Fibroblast of skin of right quadriceps (primary cell): ENCODE results near the gene DGKH.

Source experiments
- DNase-seq: peaks from one replicate; pipeline ENCODE4 v3.0.0-alpha.2; 2013

DGKH gene, protein sequence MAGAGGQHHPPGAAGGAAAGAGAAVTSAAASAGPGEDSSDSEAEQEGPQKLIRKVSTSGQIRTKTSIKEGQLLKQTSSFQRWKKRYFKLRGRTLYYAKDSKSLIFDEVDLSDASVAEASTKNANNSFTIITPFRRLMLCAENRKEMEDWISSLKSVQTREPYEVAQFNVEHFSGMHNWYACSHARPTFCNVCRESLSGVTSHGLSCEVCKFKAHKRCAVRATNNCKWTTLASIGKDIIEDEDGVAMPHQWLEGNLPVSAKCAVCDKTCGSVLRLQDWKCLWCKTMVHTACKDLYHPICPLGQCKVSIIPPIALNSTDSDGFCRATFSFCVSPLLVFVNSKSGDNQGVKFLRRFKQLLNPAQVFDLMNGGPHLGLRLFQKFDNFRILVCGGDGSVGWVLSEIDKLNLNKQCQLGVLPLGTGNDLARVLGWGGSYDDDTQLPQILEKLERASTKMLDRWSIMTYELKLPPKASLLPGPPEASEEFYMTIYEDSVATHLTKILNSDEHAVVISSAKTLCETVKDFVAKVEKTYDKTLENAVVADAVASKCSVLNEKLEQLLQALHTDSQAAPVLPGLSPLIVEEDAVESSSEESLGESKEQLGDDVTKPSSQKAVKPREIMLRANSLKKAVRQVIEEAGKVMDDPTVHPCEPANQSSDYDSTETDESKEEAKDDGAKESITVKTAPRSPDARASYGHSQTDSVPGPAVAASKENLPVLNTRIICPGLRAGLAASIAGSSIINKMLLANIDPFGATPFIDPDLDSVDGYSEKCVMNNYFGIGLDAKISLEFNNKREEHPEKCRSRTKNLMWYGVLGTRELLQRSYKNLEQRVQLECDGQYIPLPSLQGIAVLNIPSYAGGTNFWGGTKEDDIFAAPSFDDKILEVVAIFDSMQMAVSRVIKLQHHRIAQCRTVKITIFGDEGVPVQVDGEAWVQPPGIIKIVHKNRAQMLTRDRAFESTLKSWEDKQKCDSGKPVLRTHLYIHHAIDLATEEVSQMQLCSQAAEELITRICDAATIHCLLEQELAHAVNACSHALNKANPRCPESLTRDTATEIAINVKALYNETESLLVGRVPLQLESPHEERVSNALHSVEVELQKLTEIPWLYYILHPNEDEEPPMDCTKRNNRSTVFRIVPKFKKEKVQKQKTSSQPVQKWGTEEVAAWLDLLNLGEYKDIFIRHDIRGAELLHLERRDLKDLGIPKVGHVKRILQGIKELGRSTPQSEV

DNA sequence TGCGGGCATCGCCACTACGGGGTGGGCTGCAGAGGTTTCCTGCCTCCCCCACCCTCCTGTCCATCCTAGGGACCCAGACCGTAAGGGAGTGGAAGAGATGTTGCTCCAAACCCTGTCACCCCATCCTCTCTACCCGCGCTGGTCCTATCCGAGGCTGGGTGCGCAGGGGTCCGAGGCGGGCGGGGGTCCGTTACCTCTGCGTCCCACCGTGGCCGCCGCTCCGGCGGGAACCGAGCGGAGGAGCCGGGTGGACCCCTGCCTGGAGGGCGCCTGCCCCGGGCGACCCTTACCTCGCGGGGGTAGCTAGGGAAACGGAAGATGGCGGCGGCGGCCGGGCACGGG lies at the start of gene DGKH:
Gene DGKH (plus strand): TSS at position 307 of the 342 bp plus-strand sequence. CDS start 126 bp downstream, outside the sequence.
- no peak for DNase-seq

DNA sequence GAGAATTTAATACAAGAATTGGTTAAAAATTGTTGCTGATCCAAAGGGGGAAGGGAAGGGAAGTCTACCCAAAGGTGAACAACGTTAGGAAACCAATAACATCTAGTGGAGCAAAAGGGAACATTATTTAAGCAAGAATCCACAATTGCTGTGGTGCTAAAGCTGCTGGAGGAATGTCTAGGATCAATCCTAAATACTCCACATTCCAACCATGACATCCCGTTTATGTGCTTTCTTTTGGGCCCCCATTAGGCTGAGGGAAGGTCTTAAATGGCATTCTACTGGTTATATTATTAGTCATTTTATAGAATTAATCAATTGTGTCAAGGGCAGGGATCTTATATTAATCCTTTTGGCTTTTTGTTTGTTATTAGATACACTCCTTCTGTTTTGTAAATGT lies 47.6 kb upstream of the DGKH start:
- peak; percentile 42 for DNase-seq

DNA sequence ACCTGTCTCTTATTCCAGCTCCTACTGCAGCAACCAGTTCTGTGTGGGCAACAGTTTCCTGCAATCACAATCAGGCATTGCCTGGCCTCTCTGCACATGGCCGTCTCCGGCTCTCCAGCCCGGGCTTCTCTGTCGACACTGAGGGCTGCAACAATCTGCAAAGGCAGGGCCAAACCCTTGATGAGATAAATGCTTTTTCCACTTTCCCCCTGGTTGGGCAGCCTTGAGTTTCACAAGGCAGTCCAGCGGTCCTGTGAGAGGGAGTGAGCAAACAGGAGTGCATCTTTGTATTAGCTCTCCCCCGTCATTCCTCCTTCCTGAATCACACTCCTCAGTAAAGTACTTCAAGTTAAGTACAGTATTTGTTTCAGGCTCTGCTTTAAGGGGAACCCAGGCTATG lies 46.9 kb upstream of the DGKH start:
- DNase-seq, result peak; percentile 78

DNA sequence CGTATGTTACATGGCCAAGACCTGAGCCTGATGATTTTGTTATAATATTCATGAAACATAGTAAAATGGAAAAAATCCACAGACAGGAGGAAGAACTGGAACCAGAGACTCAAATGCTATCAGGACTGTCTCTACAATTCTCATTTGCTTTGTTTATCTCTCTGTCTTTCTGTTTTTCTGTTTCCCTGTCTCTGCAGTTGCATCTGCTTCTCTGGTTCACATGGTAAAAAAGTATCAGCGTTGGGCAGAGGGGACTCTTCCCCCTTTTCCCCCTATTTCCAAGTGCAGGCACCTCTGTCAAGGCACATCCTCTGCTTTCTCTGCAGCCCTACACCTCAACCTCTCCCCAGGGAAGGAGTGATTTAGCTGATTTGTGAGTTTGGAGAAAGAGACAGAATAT lies 46.4 kb upstream of the DGKH start:
- DNase-seq, result no peak

DNA sequence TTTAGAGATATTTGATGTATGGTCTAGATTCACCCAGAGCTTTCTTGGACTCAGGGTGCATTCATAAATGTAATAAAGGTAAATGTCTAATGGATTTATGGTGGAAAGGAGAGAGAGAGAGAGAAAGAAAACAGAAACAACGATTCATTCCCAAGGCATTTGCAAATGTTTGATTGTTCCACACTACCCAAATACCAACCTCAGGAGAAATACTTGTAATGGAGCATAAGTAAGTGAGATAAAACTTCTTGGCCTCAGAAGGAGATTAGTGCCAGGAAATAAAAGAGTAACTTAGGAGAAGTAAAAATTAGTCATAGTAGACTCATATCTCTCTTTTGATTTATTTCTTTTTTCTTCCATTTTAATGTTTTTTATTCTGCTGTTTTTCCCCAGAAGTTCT lies 40.6 kb upstream of the DGKH start:
- DNase-seq, result peak; percentile 52

DNA sequence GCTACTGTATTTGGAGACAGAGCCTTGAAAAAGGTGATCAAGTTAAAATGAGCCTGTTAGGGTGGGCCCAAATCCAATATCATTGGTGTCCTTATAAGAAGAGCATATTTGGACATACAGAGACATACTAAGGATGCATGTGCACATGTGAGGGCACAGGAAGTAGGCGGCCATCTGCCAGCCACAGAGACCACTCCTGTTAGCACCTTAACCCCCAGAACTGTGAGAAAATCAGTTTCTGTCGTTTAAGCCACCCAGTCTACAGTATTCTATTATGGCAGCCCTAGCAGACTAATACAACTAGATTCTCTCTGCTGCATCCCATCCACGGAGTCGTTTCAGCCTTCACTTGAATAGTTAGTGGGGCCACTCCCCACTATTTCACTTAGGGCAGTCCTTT lies 39.4 kb upstream of the DGKH start:
- DNase-seq, result no peak

DNA sequence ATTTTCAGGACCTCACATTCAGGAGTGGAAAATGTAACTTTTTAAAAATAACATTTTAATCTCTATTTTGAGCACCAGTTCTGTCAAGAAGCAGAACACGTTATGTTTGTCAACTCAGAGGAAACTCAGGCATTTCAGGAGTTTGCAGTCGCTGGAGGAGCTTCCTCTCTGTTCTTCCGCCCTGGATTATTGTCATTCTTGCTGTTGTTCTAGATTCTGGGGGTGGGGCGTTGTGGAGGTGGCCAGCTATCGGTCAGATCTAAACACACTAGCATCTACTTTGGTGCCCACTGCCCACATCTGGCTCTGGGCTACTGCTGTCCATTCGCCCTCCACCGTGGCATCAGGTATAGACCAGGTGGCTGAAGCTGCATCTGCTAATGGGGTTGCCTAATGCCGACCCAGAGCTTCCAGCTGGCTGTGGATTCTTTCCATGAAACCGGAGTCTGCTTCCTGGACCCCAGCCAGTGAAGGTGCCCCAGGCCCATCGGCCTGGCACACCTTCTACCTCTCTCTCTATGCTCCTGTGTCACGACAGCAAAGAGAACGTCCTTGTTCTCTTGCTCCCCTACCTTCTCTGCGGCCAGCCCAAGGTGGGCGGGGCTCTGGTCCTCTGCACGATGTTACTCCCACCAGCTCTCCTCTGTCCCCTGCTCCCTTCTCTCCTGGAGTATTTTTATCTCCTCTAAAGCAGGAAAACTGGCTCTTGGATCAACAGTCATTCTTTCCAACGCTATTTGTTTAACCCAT lies 36.7 kb upstream of the DGKH start:
- DNase-seq, result no peak

DNA sequence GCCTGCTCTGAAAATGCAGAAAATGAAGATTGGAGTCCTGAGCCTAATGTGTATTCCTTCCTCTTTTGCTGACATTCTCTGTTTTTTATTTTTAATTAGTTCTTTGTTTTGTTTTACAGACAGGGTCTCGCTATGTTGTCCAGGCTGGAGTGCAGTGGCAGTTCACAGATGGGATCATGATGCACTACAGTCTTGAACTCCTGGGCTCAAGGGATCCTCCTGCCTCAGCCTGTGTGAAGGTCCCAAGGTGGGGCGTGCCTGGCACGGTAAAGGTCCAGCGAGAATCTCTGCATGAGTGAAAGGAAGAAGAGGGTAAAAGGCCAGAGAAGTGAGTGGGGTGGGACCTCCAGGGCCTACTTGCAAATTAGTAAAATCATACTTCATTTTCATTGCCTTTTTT lies 34.3 kb upstream of the DGKH start:
- no peak for DNase-seq

DNA sequence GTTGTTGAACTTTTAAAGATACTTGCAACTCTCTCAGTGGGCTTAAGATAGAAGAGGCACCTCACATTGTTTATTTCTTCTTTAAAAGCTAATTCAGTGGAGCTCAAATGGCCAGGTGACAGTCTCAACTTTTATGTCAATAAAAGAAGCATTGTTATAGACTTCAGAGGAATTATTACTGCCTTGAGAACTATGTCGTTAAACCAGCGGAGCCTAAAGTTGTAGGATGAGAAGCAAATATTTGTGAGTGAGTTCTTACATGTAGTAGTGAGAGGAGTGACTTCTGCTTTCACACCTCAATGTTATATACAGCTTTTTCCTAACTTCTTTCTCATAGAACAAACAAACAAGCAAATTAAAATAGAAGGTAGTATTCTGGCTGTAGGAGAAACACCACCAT lies 31.2 kb upstream of the DGKH start:
- no peak for DNase-seq

DNA sequence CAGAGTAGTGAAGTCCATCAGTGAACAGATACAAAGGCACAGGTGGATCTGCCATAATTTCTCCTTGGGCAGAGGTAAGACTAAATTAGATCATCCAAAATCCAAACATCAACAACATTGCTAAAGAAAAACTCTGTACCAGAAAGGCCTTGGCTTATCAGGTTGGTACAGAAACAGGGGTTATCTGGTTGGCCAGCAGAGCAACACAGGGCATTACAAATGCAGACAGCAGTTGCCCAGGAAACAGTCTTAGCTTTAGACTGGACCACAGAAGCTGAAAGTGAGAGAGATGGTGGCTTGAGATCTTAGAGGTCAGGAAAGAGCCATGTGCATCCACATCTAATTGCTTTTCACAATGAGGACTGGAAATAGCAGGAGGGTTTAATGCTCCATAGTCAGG lies 26.6 kb upstream of the DGKH start:
- no peak for DNase-seq

DNA sequence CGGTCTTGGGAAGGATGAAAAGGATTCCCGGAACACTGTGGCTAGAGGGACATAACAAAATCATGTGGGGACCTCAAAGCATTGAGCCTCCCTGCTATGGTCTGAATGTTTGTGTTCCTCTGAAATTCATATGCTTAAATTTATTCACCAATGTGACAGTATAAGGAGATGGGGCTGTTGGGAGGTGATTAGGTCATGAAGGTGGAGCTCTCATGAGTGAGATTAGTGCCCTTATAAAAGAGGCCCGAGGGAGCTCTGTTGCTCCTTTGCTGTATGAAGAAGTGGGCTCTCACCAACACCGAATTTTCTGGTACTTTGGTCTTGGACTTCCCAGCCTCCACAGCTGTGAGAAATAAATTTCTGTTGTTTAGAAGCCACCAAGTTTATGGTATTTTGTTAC lies 26.1 kb upstream of the DGKH start:
- no peak for DNase-seq

DNA sequence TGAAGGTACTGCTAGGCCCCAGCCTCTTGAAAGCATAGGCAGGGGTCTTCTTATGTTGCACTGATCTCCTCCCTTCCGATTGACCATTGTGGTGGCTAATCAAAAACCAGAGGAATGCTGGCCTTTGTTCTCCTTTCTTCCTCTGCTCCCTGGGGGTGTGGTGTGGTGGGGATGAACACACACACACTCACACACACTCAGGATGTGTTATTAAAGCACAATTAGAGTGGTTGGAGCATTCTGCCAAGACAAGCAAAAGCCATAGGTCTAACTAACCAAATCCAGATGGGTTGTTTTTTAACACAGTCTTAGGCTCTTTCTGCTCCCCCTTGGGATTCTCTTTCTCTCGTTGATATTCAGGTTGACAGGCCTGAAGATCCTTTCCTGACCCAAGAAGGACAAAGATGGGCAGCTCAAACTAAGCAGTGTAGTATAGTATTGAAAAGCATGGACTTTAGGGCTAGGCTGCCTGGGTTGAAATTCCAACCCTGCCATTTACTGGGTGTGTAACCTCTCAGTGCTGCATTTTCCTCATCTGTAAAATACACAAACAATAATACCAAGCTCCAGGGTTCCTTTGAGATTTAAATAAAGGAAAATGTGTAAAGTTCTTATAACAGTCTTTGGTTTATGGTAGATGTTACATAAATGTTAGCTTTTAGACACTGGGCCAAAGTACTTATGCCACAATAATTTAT lies 25.5 kb upstream of the DGKH start:
- peak; percentile 31 for DNase-seq

DNA sequence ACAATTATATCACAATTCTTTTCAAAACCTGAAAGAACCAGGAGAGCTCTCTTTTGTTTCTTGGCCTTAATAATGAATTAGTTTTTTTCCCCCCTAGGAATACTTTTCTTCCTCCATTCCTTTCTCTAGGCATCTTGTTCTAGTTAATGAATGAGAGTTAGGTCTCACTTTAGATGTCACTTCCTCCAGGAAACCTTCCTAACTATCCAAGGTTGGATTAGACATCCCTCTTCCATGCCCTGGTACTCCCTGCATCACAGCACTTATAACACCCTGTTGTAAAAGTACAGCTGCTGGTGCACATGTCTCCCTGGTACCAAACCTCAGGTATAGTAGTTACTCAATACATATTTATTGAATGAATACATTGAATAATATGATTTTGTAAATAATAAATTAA lies 21.2 kb upstream of the DGKH start:
- DNase-seq, result no peak

DNA sequence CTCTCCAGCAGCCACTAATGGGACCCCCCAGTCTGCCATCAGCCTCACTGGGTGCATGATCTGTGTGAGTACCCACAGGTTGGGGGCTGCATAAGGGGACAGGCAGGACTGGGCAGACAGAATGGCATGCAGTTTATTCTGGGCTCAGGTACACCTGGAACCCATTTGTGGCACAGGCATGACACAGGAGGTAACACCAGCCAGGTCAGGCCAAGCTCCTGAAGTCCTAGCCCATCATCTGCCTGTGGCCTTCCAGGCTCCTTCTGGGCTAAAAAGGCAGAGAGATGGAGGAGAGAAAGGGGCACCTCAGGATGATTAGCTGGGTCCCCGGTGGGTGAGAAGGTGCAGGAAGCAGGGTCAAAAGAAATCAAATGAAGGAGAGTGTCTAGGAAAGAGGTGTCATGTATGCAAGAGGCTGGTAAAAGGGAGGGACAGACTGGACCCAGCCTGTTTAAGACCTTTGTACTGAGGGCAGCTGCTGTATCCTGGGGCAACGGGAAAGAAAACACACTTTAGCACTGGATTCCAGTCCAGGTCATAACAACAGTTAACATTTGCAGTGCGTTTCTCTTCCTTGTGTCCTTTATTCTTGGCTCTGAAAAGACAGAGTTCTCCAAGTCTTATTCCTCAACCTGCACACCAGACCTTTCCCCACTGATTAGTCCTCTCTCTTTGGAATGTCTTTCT lies 20.2 kb upstream of the DGKH start:
- no peak for DNase-seq

DNA sequence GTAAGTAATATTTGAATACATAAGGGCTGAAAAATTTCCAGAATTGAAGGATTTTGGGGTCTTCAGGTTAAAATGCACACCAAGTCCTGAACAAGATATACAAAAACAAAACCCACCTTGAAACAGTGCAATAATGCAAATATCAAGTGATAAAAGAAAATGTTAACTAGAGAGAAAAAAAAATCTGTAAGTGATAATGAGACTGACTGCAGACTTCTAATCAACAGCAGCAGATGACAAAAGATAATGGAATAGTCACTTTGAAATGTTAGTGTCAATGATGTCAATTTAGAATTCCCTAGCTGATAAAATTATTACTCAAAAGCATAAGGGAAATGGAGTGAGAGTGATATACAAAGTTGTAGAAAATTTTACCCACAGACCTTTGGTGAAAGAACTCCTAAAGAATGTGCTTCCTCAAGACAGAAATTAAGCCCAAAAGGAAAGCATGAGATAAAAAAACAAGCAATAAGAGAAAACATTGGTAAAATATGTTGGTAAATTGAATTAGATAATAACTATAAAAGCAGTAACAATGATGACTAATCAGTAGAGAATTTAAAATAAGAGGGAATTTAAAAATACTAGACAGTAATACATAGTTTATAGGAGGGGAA lies 12.4 kb upstream of the DGKH start:
- DNase-seq, result no peak

DNA sequence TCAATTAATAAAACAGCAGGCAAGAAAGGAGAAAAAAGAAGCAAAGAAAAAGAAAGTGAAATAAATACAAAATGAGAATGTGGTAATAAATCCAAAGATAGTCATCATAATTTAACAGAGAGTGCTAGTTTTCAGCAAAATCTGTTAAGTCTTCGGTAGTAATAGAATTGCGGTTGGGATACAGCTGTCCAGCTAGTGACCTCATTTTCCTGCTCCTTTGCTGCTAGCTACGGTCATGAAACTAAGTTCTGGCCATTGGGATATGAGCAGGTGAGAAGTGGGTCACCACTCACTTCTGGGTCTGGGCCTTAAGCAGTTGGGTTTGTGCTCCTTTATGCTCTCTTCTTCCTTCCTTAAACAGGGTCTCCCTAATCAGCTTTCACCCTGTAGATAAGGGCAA lies 11.7 kb upstream of the DGKH start:
- DNase-seq, result no peak

DNA sequence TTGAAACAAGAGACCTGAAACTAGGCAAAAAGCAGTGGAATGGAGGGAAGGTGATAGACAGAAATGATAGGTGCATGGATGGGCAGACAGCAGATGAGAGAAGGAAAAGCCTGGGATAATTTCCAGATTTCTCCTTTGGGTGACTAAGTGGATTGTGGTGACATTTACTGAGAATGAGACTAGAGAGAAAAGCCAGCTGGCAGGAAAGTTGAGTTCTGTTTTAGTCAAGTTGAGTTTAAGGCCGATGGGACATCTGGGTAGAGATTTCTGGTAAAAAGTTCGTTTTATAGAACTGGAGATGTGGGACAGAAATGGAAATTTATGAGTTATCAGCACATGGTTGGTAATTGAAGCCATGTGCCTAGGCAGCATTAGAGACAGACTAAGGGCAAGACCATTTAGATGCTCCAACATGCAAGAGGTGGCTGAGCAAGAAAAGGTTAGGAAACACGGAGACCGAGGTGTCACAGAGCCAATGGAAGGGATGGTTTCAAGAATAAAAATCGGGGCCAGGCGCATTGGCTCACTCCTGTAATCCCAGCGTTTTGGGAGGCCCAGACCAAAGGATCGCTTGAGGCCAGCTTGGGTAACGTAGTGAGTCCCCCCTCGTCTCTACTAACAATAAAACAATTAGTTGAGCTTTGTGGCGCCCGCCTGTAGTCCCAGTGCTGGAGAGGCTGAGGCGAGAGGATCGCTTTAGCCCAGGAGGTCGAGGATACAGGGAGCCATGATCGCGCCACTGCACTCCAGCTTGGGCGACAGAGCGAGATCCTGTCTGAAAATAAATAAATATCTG lies 9.6 kb upstream of the DGKH start:
- peak; percentile 32 for DNase-seq

DNA sequence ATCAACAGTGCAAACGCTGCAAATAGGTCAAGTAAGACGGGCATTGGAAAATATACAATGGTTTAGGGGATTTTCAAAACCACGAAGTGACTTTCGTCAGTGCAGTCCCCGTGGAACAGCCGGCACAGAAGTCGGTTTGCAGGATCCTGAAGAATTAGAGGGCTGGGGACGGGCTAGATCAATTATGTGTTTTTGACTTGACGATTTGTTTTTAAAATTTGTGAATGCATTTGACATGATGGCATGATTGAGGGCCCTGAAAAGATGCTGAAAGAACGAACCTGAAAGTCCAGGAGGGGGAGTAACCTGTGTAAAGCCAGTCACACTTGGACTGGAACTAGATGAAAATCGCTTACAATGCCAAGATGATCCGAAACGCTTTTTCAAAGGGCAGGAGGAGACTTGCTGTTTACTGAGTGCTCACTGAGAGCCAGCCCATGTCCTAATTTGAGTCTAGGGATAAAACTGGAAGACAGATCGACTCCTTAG lies 8.9 kb upstream of the DGKH start:
- no peak for DNase-seq

DNA sequence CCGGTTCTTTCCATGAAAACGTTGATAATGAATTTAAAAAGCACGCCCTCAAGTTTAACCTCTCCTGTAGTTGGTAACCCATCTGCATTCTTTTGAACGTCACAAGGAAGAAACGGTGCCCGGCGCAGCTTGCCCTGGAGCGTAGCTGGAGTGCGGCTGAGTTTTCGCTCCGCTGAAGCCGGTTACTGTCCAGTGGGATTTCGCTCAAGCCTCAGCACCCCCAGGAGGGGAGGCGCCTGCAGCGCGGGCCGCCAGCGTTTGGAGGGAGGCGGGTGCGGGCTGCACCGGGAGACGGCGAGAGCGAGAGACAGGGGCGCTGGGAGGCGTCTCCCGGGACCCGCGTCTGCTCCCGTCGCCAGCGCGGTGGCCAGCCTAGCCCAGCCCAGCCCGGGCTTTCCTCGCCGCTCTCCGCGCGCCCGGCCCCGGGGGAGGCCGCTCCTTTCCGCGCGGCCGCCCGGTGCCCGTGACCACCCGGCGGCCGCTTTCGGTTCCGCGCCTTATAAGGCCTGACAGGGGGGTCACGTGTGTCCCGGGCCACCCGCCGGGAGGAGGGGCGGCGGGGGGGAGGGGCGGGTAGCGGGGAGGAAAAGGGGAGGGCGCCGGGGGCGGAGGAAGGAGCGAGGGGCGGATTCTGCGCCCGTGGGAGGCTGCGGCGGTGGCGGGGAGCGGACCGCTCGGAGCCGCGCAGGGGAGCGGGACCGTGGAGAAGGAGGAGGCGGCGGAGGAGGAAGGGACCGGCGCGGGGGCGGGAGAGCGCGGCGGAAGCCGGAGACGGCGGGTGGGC lies 8.3 kb upstream of the DGKH start:
- DNase-seq, result peak; percentile 88
